Glutamatergic neuron (in vitro differentiated cells): ENCODE data around the gene SNRPA1. TPM values are rescaled to one million over a fixed set of nuclear protein-coding genes. Genes with fewer than 3 reads are reported as not detected.

Experiments
- DNase-seq: peaks from one replicate; pipeline ENCODE4 v3.0.0; 2022
- H3K27ac Mint-ChIP-seq: one replicate; pipeline ENCODE4 v1.8.0; 2020; ENCODE audit warnings: mild to moderate bottlenecking, mixed read lengths, inconsistent platforms; ENCODE audit not compliant: unreplicated experiment
- H3K27me3 Mint-ChIP-seq: one replicate; pipeline ENCODE4 v1.8.0; 2020; ENCODE audit warnings: mild to moderate bottlenecking, moderate library complexity, mixed read lengths, inconsistent platforms; ENCODE audit not compliant: unreplicated experiment
- H3K36me3 Mint-ChIP-seq: one replicate; pipeline ENCODE4 v1.8.0; 2020; ENCODE audit warnings: mild to moderate bottlenecking, mixed read lengths, inconsistent platforms; ENCODE audit not compliant: unreplicated experiment
- H3K4me1 Mint-ChIP-seq: one replicate; pipeline ENCODE4 v1.8.0; 2020; ENCODE audit warnings: mild to moderate bottlenecking, low read depth, mixed read lengths, inconsistent platforms; ENCODE audit not compliant: unreplicated experiment
- H3K4me3 Mint-ChIP-seq: one replicate; pipeline ENCODE4 v1.8.0; 2020; ENCODE audit warnings: mild to moderate bottlenecking, mixed read lengths, inconsistent platforms; ENCODE audit not compliant: unreplicated experiment
- H3K9me3 Mint-ChIP-seq: one replicate; pipeline ENCODE4 v1.8.0; 2020; ENCODE audit warnings: mild to moderate bottlenecking, moderate library complexity, mixed read lengths, inconsistent platforms; ENCODE audit not compliant: unreplicated experiment
- total RNA-seq: library from RNA; stranded (reverse); fragmentation: NEBNext Ultra II Directional; extraction: Animal tissue kit (Norgen Biotek cat#: 25700); gene quantifications from one replicate; pipeline ENCODE4 v1.2.1, GENCODE V29; 2021; ENCODE audit not compliant: unreplicated experiment
- TF ChIP-seq, protein P1 (sequence below): fragments of 200-600 bp; sonication (generic); IDR thresholded peaks from one replicate; pipeline ENCODE4 v1.5.0; 2021; ENCODE audit not compliant: partially characterized antibody, unreplicated experiment

SNRPA1 gene
- total RNA-seq, 1 donor from 2014 or later: 73.5 TPM

- Mint-ChIP-seq H3K27me3 (peaks cover 9% of the 10 kb centered on the region), H3K27ac (no peak overlapping the region), H3K9me3 (peaks cover 2% of the 10 kb centered on the region), H3K4me3 (no peak overlapping the region), H3K36me3 (no peaks in the 10 kb centered on the region), H3K4me1 (no peaks in the 10 kb centered on the region)
- no peak for DNase-seq
- TF ChIP-seq, protein P1, sequence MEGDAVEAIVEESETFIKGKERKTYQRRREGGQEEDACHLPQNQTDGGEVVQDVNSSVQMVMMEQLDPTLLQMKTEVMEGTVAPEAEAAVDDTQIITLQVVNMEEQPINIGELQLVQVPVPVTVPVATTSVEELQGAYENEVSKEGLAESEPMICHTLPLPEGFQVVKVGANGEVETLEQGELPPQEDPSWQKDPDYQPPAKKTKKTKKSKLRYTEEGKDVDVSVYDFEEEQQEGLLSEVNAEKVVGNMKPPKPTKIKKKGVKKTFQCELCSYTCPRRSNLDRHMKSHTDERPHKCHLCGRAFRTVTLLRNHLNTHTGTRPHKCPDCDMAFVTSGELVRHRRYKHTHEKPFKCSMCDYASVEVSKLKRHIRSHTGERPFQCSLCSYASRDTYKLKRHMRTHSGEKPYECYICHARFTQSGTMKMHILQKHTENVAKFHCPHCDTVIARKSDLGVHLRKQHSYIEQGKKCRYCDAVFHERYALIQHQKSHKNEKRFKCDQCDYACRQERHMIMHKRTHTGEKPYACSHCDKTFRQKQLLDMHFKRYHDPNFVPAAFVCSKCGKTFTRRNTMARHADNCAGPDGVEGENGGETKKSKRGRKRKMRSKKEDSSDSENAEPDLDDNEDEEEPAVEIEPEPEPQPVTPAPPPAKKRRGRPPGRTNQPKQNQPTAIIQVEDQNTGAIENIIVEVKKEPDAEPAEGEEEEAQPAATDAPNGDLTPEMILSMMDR: no peak
These were observed 29.0 kb downstream of the SNRPA1 start for GRCh38 chr15:101266034-101266433.

GRCh38 chr15:101264911-101265641 lies 30.0 kb downstream of the SNRPA1 start:
- peaks cover 9% of the 10 kb centered on the region for H3K27me3 Mint-ChIP-seq
- H3K4me3 Mint-ChIP-seq: no peak overlapping the region
- TF ChIP-seq, protein P1: no peak
- no peak overlapping the region for H3K27ac Mint-ChIP-seq
- no peaks in the 10 kb centered on the region for H3K4me1 Mint-ChIP-seq
- peaks cover 2% of the 10 kb centered on the region for H3K9me3 Mint-ChIP-seq
- no peaks in the 10 kb centered on the region for H3K36me3 Mint-ChIP-seq
- no peak for DNase-seq

DNA sequence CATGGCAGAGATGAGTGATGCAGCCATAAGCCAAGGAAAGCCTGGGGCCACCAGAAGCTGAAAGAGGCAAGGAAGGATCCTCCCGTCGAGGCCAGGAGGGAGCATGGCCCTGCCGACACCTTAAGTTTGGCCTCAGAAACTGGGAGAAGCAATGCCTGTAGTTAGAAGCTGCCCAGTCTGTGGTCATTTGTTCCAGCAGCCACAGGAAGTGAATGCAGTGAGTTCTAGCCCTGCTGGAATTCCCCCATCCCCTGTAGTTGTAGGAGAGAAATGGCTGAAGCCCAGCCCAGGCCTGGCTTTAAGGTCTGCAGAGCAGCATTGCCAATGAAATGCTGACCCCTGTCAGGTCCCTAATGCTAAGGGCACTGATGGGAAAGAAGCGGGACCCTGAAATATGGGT lies 31.0 kb downstream of the SNRPA1 start:
- Mint-ChIP-seq H3K4me3 (no peak overlapping the region), H3K4me1 (peaks cover under 1% of the 10 kb centered on the region), H3K9me3 (peaks cover 2% of the 10 kb centered on the region), H3K27ac (no peak overlapping the region), H3K36me3 (no peaks in the 10 kb centered on the region), H3K27me3 (peaks cover 7% of the 10 kb centered on the region)
- TF ChIP-seq, protein P1: no peak
- no peak for DNase-seq

GRCh38 chr15:101262551-101262950 lies 32.5 kb downstream of the SNRPA1 start:
- Mint-ChIP-seq H3K9me3 (peaks cover 2% of the 10 kb centered on the region), H3K4me1 (peaks cover 12% of the 10 kb centered on the region), H3K27ac (no peak overlapping the region), H3K27me3 (peaks cover 2% of the 10 kb centered on the region), H3K36me3 (no peaks in the 10 kb centered on the region), H3K4me3 (no peak overlapping the region)
- no peak for DNase-seq
- TF ChIP-seq, protein P1: no peak
